ENCODE data around the gene IL12RB1. TPM values are rescaled to one million over a fixed set of nuclear protein-coding genes. Genes with fewer than 3 reads are reported as not detected.

IL12RB1 gene
- total RNA-seq (10 to 100 TPM; 56.7 to 71.1 TPM), total RNA-seq (49.4 to 51.8 reads per million in 2 donors)

GRCh38 chr19:18086590-18087138 lies at the start of gene IL12RB1:
Gene IL12RB1 (minus strand): TSS chr19:18086934. CDS start chr19:18086823, 111 bp downstream.
- peak within 1 kb of the TSS; percentile 99 for H3K27ac Mint-ChIP-seq
- H3K27me3 Mint-ChIP-seq: no peaks in the 10 kb centered on the region
- peaks cover 7% of the 10 kb centered on the region for H3K36me3 Mint-ChIP-seq (ENCODE audit: low read depth)
- peak within 1 kb of the TSS; percentile 94 for H3K4me3 Mint-ChIP-seq
- no peaks in the 10 kb centered on the region for H3K9me3 ChIP-seq (ENCODE audit: control insufficient read depth, low read length, poor library complexity, severe bottlenecking)
- peaks cover 55% of the 10 kb centered on the region for H3K4me1 Mint-ChIP-seq
- ATAC-seq: peak; percentile 40
- DNase-seq: peak in 2 of 3 donors; percentile 22 to 37

GRCh38 chr19:18135712-18136584 lies 49.2 kb upstream of the IL12RB1 start:
- H3K27me3 Mint-ChIP-seq: no peaks in the 10 kb centered on the region
- no peak overlapping the region for H3K27ac Mint-ChIP-seq
- ATAC-seq (no peak), DNase-seq (no peak)
- no peaks in the 10 kb centered on the region for H3K9me3 ChIP-seq (ENCODE audit: control insufficient read depth, low read length, poor library complexity, severe bottlenecking)
- peaks cover 3% of the 10 kb centered on the region for H3K4me1 Mint-ChIP-seq
- no peak overlapping the region for H3K4me3 Mint-ChIP-seq
- H3K36me3 Mint-ChIP-seq (ENCODE audit: low read depth): peaks cover 6% of the 10 kb centered on the region

- no peak for ATAC-seq
- H3K9me3 ChIP-seq (ENCODE audit: control insufficient read depth, low read length, poor library complexity, severe bottlenecking): no peaks in the 10 kb centered on the region
- DNase-seq: no peak
- Mint-ChIP-seq H3K4me1 (peaks cover 3% of the 10 kb centered on the region), H3K27me3 (no peaks in the 10 kb centered on the region), H3K4me3 (no peak overlapping the region), H3K36me3 (ENCODE audit: low read depth) (peaks cover 2% of the 10 kb centered on the region), H3K27ac (no peak overlapping the region)
Observed at GRCh38 chr19:18131841-18132596, 45.3 kb upstream of the IL12RB1 start.

GRCh38 chr19:18130523-18131242 lies 43.9 kb upstream of the IL12RB1 start:
- Mint-ChIP-seq H3K36me3 (ENCODE audit: low read depth) (peaks cover 2% of the 10 kb centered on the region), H3K4me3 (no peak overlapping the region), H3K4me1 (peaks cover 3% of the 10 kb centered on the region), H3K27ac (peak overlapping the region; percentile 27), H3K27me3 (no peaks in the 10 kb centered on the region)
- DNase-seq (no peak), ATAC-seq (no peak)
- H3K9me3 ChIP-seq (ENCODE audit: control insufficient read depth, low read length, poor library complexity, severe bottlenecking): no peaks in the 10 kb centered on the region

GRCh38 chr19:18128805-18129204 lies 42.1 kb upstream of the IL12RB1 start:
- no peaks in the 10 kb centered on the region for H3K9me3 ChIP-seq (ENCODE audit: control insufficient read depth, low read length, poor library complexity, severe bottlenecking)
- Mint-ChIP-seq H3K36me3 (ENCODE audit: low read depth) (peaks cover 2% of the 10 kb centered on the region), H3K4me1 (no peaks in the 10 kb centered on the region), H3K4me3 (no peak overlapping the region), H3K27me3 (no peaks in the 10 kb centered on the region), H3K27ac (no peak overlapping the region)
- ATAC-seq: no peak
- no peak for DNase-seq

- Mint-ChIP-seq H3K4me3 (no peak overlapping the region), H3K4me1 (peaks cover 5% of the 10 kb centered on the region), H3K36me3 (ENCODE audit: low read depth) (peaks cover 4% of the 10 kb centered on the region), H3K27ac (no peak overlapping the region), H3K27me3 (no peaks in the 10 kb centered on the region)
- ATAC-seq: no peak
- no peak for DNase-seq
- H3K9me3 ChIP-seq (ENCODE audit: control insufficient read depth, low read length, poor library complexity, severe bottlenecking): no peaks in the 10 kb centered on the region
Observed at GRCh38 chr19:18128044-18128443, 41.3 kb upstream of the IL12RB1 start.

GRCh38 chr19:18126097-18126496 lies 39.4 kb upstream of the IL12RB1 start:
- no peak for ATAC-seq
- H3K9me3 ChIP-seq (ENCODE audit: control insufficient read depth, low read length, poor library complexity, severe bottlenecking): no peaks in the 10 kb centered on the region
- peaks cover 5% of the 10 kb centered on the region for H3K4me1 Mint-ChIP-seq
- H3K27me3 Mint-ChIP-seq: no peaks in the 10 kb centered on the region
- H3K27ac Mint-ChIP-seq: peak overlapping the region; percentile 53
- peaks cover 4% of the 10 kb centered on the region for H3K36me3 Mint-ChIP-seq (ENCODE audit: low read depth)
- H3K4me3 Mint-ChIP-seq: no peak overlapping the region
- DNase-seq: no peak

GRCh38 chr19:18123819-18124218 lies 37.1 kb upstream of the IL12RB1 start:
- H3K36me3 Mint-ChIP-seq (ENCODE audit: low read depth): peaks cover 5% of the 10 kb centered on the region
- DNase-seq (no peak), ATAC-seq (no peak)
- H3K27me3 Mint-ChIP-seq: no peaks in the 10 kb centered on the region
- H3K27ac Mint-ChIP-seq: peak overlapping the region; percentile 24
- no peak overlapping the region for H3K4me3 Mint-ChIP-seq
- no peaks in the 10 kb centered on the region for H3K9me3 ChIP-seq (ENCODE audit: control insufficient read depth, low read length, poor library complexity, severe bottlenecking)
- H3K4me1 Mint-ChIP-seq: peaks cover 19% of the 10 kb centered on the region

GRCh38 chr19:18122860-18123795 lies 36.4 kb upstream of the IL12RB1 start:
- H3K27me3 Mint-ChIP-seq: no peaks in the 10 kb centered on the region
- ATAC-seq (no peak), DNase-seq (no peak)
- H3K4me1 Mint-ChIP-seq: peaks cover 24% of the 10 kb centered on the region
- no peak overlapping the region for H3K4me3 Mint-ChIP-seq
- H3K27ac Mint-ChIP-seq: peak overlapping the region; percentile 99
- H3K9me3 ChIP-seq (ENCODE audit: control insufficient read depth, low read length, poor library complexity, severe bottlenecking): no peaks in the 10 kb centered on the region
- H3K36me3 Mint-ChIP-seq (ENCODE audit: low read depth): peaks cover 5% of the 10 kb centered on the region

- no peaks in the 10 kb centered on the region for H3K27me3 Mint-ChIP-seq
- H3K9me3 ChIP-seq (ENCODE audit: control insufficient read depth, low read length, poor library complexity, severe bottlenecking): no peaks in the 10 kb centered on the region
- ATAC-seq (no peak), DNase-seq (no peak)
- H3K4me1 Mint-ChIP-seq: peaks cover 26% of the 10 kb centered on the region
- H3K27ac Mint-ChIP-seq: peak overlapping the region; percentile 99
- no peak overlapping the region for H3K4me3 Mint-ChIP-seq
- peaks cover 5% of the 10 kb centered on the region for H3K36me3 Mint-ChIP-seq (ENCODE audit: low read depth)
Observed at GRCh38 chr19:18122424-18122823, 35.7 kb upstream of the IL12RB1 start.

- no peak for ATAC-seq
- H3K9me3 ChIP-seq (ENCODE audit: control insufficient read depth, low read length, poor library complexity, severe bottlenecking): no peaks in the 10 kb centered on the region
- peak overlapping the region; percentile 99 for H3K27ac Mint-ChIP-seq
Observed at GRCh38 chr19:18121166-18121565, 34.4 kb upstream of the IL12RB1 start.

GRCh38 chr19:18120127-18120526 lies 33.4 kb upstream of the IL12RB1 start:
- H3K9me3 ChIP-seq (ENCODE audit: control insufficient read depth, low read length, poor library complexity, severe bottlenecking): no peaks in the 10 kb centered on the region
- Mint-ChIP-seq H3K27ac (peak overlapping the region; percentile 99), H3K27me3 (no peaks in the 10 kb centered on the region), H3K36me3 (ENCODE audit: low read depth) (peaks cover 5% of the 10 kb centered on the region), H3K4me1 (peaks cover 29% of the 10 kb centered on the region), H3K4me3 (peak overlapping the region; percentile 96)
- ATAC-seq (no peak), DNase-seq (no peak)

More at GRCh38 chr19:18121166-18121565, 34.4 kb upstream of the IL12RB1 start:
- no peak for DNase-seq
- H3K4me1 Mint-ChIP-seq: peaks cover 29% of the 10 kb centered on the region
- no peak overlapping the region for H3K4me3 Mint-ChIP-seq
- H3K36me3 Mint-ChIP-seq (ENCODE audit: low read depth): peaks cover 5% of the 10 kb centered on the region
- H3K27me3 Mint-ChIP-seq: no peaks in the 10 kb centered on the region

Measured in T-helper 17 cell (primary cell).